ENCODE results near the gene DPEP2.

DNA sequence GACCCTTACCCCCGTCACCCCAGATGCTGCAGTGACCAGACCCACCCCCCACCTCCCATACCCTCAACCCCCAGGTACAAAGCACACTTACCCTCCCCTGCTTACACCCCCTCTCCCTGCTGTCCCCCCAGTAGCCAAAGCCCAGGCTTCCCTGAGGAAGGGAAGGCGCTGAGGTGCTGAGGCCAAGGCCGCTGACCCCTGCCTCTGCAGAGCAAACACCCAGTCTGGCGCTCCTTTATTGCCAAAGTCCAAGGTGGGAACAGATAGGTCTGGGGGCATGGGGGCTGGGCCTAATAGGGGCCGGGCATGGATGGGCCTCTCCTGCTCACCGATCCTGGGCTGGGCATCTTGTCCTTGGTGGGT is 56.0 kb downstream of the DPEP2 start:
- no peak for TF ChIP-seq CTCF (IDR thresholded peaks at IDR 0.05)
- TF ChIP-seq EZH2 (IDR thresholded peaks at IDR 0.05): no peak
- no peak for TF ChIP-seq EZH2phosphoT487 (IDR thresholded peaks at IDR 0.05)

All from neural progenitor cell (in vitro differentiated cells).